NK-92 (cell line): Measurements from ENCODE around the gene JADE3.

Source experiments
- DNase-seq: peaks from one replicate; lab custom pipeline; 2025; ENCODE audit not compliant: unreplicated experiment; lab: John Stamatoyannopoulos, UW

JADE3 gene

DNA sequence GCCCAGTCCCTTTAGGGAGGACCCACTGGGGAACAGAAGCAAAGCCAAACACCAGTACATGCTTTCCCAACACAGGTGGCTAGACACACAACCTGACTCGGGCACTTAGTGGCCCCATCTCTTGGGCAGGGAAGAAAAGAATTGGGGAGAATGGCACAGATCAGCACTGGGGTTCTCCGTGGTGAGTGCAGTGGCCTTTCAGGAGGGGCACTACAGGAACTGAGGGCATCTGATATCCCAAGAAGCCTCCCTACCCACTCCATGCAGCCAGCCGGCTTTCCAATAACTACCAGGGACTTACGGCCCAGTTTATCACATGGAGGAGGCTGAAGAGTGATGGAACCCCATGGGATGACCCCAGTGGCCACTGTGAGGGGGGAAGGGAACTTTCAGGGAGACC, 189.0 kb downstream of the JADE3 start:
- DNase-seq, result no peak
